Hepatocyte (in vitro differentiated cells): ENCODE measurements around the gene POP5.

ENCODE experiments used
- EZH2 ChIP-seq: fragments of 200-600 bp; sonication (generic); IDR thresholded peaks from 2 replicates; pipeline ENCODE4 v1.6.1; 2016; ENCODE audit warnings: antibody characterized with exemption, mild to moderate bottlenecking, borderline replicate concordance
- EZH2phosphoT487 ChIP-seq: fragments of 200-600 bp; sonication (generic); IDR thresholded peaks from one replicate; pipeline ENCODE4 v1.6.1; 2018; ENCODE audit warnings: antibody characterized with exemption, mild to moderate bottlenecking, low read depth, moderate library complexity; ENCODE audit not compliant: unreplicated experiment, severe bottlenecking
- TF ChIP-seq, protein P1 (sequence below): fragments of 200-600 bp; sonication (generic); IDR thresholded peaks from 2 replicates; pipeline ENCODE4 v1.5.1; 2016; ENCODE audit warnings: antibody characterized with exemption, mild to moderate bottlenecking; ENCODE audit not compliant: poor library complexity

DNA sequence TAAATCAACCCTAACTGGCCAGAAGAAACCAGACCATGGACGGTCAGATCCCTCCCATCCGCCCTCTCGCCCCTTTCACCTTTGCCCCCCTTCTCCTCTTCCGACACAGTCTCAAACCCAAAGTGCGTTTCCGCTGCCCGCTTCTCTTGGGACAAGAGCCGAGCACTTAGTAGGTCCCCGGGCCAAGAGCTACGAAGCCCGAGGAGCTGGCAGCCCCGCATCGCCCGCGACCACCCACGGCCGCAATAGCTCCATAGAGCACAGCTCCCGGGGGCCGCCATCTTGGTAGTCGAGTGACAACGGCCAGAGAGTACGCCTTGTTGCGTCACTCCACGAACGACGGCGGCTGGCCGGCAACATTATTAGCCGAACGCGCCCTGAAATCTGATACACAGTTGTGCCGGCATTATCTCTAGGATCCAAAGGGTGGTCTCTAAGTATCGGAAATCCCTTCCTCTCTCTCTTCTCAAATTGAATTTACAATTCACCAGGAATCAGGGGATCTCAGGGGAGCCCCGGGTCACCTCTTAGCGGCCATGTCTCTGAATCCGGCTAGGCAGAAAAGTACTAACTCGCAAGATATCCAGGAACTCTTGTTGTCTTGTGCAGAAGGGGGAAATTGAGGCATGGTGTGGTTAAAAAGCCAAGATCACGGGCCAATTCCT lies 52.2 kb downstream of the POP5 start, which contains the start of gene COQ5:
- TF ChIP-seq, protein P1, sequence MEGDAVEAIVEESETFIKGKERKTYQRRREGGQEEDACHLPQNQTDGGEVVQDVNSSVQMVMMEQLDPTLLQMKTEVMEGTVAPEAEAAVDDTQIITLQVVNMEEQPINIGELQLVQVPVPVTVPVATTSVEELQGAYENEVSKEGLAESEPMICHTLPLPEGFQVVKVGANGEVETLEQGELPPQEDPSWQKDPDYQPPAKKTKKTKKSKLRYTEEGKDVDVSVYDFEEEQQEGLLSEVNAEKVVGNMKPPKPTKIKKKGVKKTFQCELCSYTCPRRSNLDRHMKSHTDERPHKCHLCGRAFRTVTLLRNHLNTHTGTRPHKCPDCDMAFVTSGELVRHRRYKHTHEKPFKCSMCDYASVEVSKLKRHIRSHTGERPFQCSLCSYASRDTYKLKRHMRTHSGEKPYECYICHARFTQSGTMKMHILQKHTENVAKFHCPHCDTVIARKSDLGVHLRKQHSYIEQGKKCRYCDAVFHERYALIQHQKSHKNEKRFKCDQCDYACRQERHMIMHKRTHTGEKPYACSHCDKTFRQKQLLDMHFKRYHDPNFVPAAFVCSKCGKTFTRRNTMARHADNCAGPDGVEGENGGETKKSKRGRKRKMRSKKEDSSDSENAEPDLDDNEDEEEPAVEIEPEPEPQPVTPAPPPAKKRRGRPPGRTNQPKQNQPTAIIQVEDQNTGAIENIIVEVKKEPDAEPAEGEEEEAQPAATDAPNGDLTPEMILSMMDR: no peak
- TF ChIP-seq EZH2: no peak
- TF ChIP-seq EZH2phosphoT487: no peak
